Hypothalamus (tissue), 51 donors: ENCODE measurements around the gene MRPL17.

Experiments used
- DNase-seq, 51 donors: peaks; one replicate each; lab custom pipeline; 2025; lab: John Stamatoyannopoulos, UW

MRPL17 gene

GRCh38 chr11:6636480-6636879 is 46.7 kb downstream of the MRPL17 start:
- DNase-seq = no peak

GRCh38 chr11:6635082-6635932 is 47.8 kb downstream of the MRPL17 start:
- DNase-seq = peak in 37 of 51 donors; percentile 15 to 92 (median 54)

- no peak for DNase-seq
Measured at GRCh38 chr11:6634534-6634933, 48.6 kb downstream of the MRPL17 start.

- no peak for DNase-seq
Measured at GRCh38 chr11:6633422-6634408, 49.4 kb downstream of the MRPL17 start.

GRCh38 chr11:6632116-6633073 is 50.7 kb downstream of the MRPL17 start:
- no peak for DNase-seq

- DNase-seq = no peak
Measured at GRCh38 chr11:6631361-6631890, 51.7 kb downstream of the MRPL17 start.

GRCh38 chr11:6630632-6631291 is 52.4 kb downstream of the MRPL17 start:
- no peak for DNase-seq
